A549 (cell line): ENCODE results near the gene SLC38A3. TPM values are rescaled to one million over a fixed set of nuclear protein-coding genes. Genes with fewer than 3 reads are reported as not detected.

Experiments used
- ATAC-seq, 2 experiments: fragments of 200-7000 bp in 1 of 2; fragments of >200 bp in 1 of 2; cut with Nextera tagmentation in 1 of 2; cut with Tn5 transposase in 1 of 2; 3 replicates each; pipeline versions ENCODE4 v1.8.0 to v1.9.1; 2018 to 2020; ENCODE audit warnings: mild to moderate bottlenecking in 1 of 2, moderate library complexity in 1 of 2
- CTCF ChIA-PET: fragments of 300-600 bp; sonication (Branson Sonifier 250); formaldehyde crosslinking; extraction: SDS; loops from one replicate; lab custom pipeline; 2021; ENCODE audit warnings: antibody characterized with exemption, inconsistent platforms; lab: Yijun Ruan, JAX
- POLR2A ChIA-PET: fragments of 350-600 bp; formaldehyde crosslinking; extraction: SDS; loops from one replicate; lab custom pipeline; 2021; ENCODE audit warnings: antibody characterized with exemption, inconsistent platforms; lab: Yijun Ruan, JAX
- DNase-seq, 2 experiments: peaks; one replicate each; pipeline versions ENCODE4 v3.0.0 to v3.0.0-alpha.2; 2011 to 2016; ENCODE audit warnings: low read depth in 1 of 2, low spot score in 1 of 2
- FAIRE-seq: peaks from 2 replicates; lab custom pipeline; 2011; peaks lifted over from hg19 to GRCh38; lab: Jason Lieb, UNC
- H3K27ac ChIP-seq, 2 experiments: fragments of >200 bp; sonication (Bioruptor Twin); formaldehyde crosslinking; 3 replicates each; pipeline ENCODE4 v1.5.1; 2016 to 2017
- H3K4me1 ChIP-seq: fragments of >200 bp; sonication (Bioruptor Twin); formaldehyde crosslinking; 3 replicates; pipeline ENCODE4 v1.6.1; 2016
- H3K4me2 ChIP-seq: fragments of >200 bp; sonication (Bioruptor Twin); formaldehyde crosslinking; 3 replicates; pipeline ENCODE4 v1.6.1; 2016
- H3K4me3 ChIP-seq: fragments of >200 bp; sonication (Bioruptor Twin); formaldehyde crosslinking; 3 replicates; pipeline ENCODE4 v1.5.1; 2016
- H3K9me3 ChIP-seq: fragments of >200 bp; sonication (Bioruptor Twin); formaldehyde crosslinking; 3 replicates; pipeline ENCODE4 v1.6.1; 2016
- CBX8 ChIP-seq: fragments of 200-600 bp; sonication (generic); IDR thresholded peaks from 2 replicates; pipeline ENCODE4 v1.6.1; 2016
- CEBPB ChIP-seq, 2 experiments: fragments of >200 bp in 1 of 2; sonication (Bioruptor Twin) in 1 of 2; formaldehyde crosslinking in 1 of 2; IDR thresholded peaks; 2 replicates each; pipeline ENCODE4 v1.6.1; 2012 to 2016
- CHD2 ChIP-seq: fragments of 150-350 bp; IDR thresholded peaks from 2 replicates; pipeline ENCODE4 v1.6.1; 2014; ENCODE audit warnings: low read length; ENCODE audit not compliant: partially characterized antibody
- CHD4 ChIP-seq: fragments of 200-600 bp; sonication (generic); IDR thresholded peaks from 2 replicates; pipeline ENCODE4 v1.6.1; 2016; ENCODE audit warnings: antibody characterized with exemption, mild to moderate bottlenecking, borderline replicate concordance
- ESRRA ChIP-seq: fragments of 150-350 bp; IDR thresholded peaks from 2 replicates; pipeline ENCODE4 v1.6.1; 2014; ENCODE audit warnings: mild to moderate bottlenecking, low read length, borderline replicate concordance
- FOSL2 ChIP-seq, 2 experiments: fragments of 450-650 bp in 1 of 2; fragments of >200 bp in 1 of 2; sonication (Bioruptor Twin) in 1 of 2; formaldehyde crosslinking; IDR thresholded peaks; 2 replicates each; pipeline versions ENCODE4 v1.5.0 to v1.6.1; 2016 to 2020; ENCODE audit warnings: mild to moderate bottlenecking in 1 of 2, moderate library complexity in 1 of 2
- FOXS1 ChIP-seq: fragments of 250-450 bp; sonication (Bioruptor Pico); IDR thresholded peaks from 2 replicates; pipeline ENCODE4 v1.5.0; 2020; ENCODE audit warnings: mild to moderate bottlenecking, moderate library complexity
- HOXA7 ChIP-seq: fragments of 250-450 bp; sonication (Bioruptor Pico); IDR thresholded peaks from 2 replicates; pipeline ENCODE4 v1.5.0; 2020; ENCODE audit warnings: mild to moderate bottlenecking, moderate library complexity
- HOXB5 ChIP-seq: fragments of 250-450 bp; sonication (Bioruptor Pico); IDR thresholded peaks from 2 replicates; pipeline ENCODE4 v1.5.0; 2020; ENCODE audit warnings: mild to moderate bottlenecking, moderate library complexity
- MYC ChIP-seq: IDR thresholded peaks from 2 replicates; pipeline ENCODE4 v1.6.1; 2012; ENCODE audit warnings: mild to moderate bottlenecking, inconsistent platforms, low read length, improper control_type of control experiment, borderline replicate concordance
- NPAS2 ChIP-seq: fragments of 250-450 bp; sonication (Bioruptor Pico); IDR thresholded peaks from 2 replicates; pipeline ENCODE4 v1.8.0; 2022; ENCODE audit warnings: mild to moderate bottlenecking, moderate library complexity, borderline replicate concordance
- RARB ChIP-seq: fragments of 250-450 bp; sonication (Bioruptor Pico); IDR thresholded peaks from 2 replicates; pipeline ENCODE4 v1.8.0; 2021; ENCODE audit warnings: mild to moderate bottlenecking, moderate library complexity
- REST ChIP-seq: fragments of 200-600 bp; sonication (generic); IDR thresholded peaks from 2 replicates; pipeline ENCODE4 v1.6.1; 2016; ENCODE audit warnings: antibody characterized with exemption, mild to moderate bottlenecking, moderate library complexity
- SMC3 ChIP-seq: fragments of >200 bp; sonication (Bioruptor Twin); formaldehyde crosslinking; IDR thresholded peaks from 3 replicates; pipeline ENCODE4 v1.6.1; 2018; ENCODE audit warnings: inconsistent platforms
- TFCP2L1 ChIP-seq: fragments of 250-450 bp; sonication (Bioruptor Pico); IDR thresholded peaks from 2 replicates; pipeline ENCODE4 v1.5.0; 2021; ENCODE audit warnings: mild to moderate bottlenecking
- TP53 ChIP-seq: fragments of 250-450 bp; sonication (Bioruptor Pico); IDR thresholded peaks from 2 replicates; pipeline ENCODE4 v1.5.0; 2021; ENCODE audit warnings: mild to moderate bottlenecking, moderate library complexity
- ZFP36 ChIP-seq: fragments of 450-650 bp; IDR thresholded peaks from 2 replicates; pipeline ENCODE4 v1.6.1; 2014; ENCODE audit warnings: borderline replicate concordance; ENCODE audit not compliant: partially characterized antibody
- ZSCAN20 ChIP-seq: fragments of 250-450 bp; sonication (Bioruptor Pico); IDR thresholded peaks from 2 replicates; pipeline ENCODE4 v1.8.0; 2022; ENCODE audit warnings: mild to moderate bottlenecking, moderate library complexity
- WGBS: methylation state at CpG from one replicate; pipeline ENCODE4 v1.1.6; 2017; ENCODE audit errors: missing lambda C conversion rate; 5-methylcytosine and 5-hydroxymethylcytosine counted together
- polyA plus RNA-seq, 4 experiments: library from polyadenylated mRNA; depleted of rRNA in 3 of 4; stranded (reverse); fragments of >200 nt; fragmentation: RNase III in 1 of 4; extraction: RNeasy Plus Mini Kit Qiagen cat#74134 plus additional on column Dnase treatment in 1 of 4; gene quantifications; 2 replicates in 3 of 4; 3 replicates in 1 of 4; pipeline ENCODE4 v1.2.3, GENCODE V29; 2011 to 2017
- TF ChIP-seq, protein P1 (sequence below): IDR thresholded peaks from 2 replicates; pipeline ENCODE4 v1.6.1; 2012

SLC38A3 gene
- polyA plus RNA-seq, 2 of the 4 experiments (the other 2 are of a cell fraction) = 0.05 TPM; not detected in 1

DNA sequence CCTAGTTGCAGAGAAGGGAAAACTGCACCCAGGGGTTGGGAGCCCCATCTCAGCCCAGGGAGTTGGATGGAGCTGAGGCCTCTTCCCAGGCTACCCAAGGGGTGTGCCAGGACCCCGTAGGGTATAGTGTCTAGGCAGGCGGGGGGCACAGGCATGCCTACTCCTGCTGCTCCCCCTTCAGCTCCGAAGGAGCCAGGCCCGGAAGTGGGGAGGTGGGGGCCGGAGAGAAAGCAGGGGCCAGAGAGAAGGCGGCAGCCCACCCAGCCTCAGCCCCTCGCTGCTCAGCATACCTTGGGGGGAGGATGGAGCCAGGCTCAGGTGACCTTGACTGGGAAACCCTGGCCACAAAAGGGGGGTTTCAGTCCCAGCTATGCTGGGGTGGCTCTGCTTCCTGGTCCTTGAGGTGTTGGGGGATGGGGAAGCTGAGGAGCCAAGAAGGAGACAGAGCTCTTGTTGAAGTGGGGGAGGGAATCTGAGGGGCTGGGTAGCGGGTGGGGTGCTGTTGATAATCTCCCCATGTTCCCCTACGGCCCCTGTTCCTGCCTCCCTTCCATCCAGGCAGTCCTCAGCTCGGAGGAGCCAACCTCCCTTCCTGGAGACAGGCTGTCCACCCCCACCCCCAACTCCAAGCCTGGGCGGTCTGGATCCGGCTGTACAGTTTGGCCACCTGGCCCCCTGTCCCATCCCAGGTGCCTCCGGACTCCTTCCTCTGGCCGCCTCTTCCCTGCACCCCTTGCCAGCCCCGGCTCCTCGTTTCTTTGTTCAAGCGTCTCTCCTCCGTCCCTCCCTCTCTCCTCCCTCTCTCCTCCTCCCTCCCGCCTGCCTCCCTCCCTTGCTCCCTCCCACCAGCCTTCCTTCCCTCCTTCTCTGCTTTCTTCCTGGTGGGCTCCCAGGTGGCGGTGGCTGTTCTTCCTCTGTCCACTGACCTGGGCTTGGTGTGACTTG, 48.2 kb upstream of the SLC38A3 start:
- ATAC-seq = peak in 1 of 2 experiments; percentile 57; a peak in 3 of 6 replicates
- TF ChIP-seq CHD2 (no peak), HOXB5 (CRISPR knock-in tag) (no peak), CEBPB (IDR thresholded peaks at IDR 0.05) (no peak), ZSCAN20 (CRISPR knock-in tag) (no peak), CBX8 (no peak), SMC3 (no peak)
- peak overlapping the region; percentile 74 for H3K4me3 ChIP-seq
- H3K4me1 ChIP-seq = peaks cover 58% of the 10 kb centered on the region
- peak overlapping the region; percentile 67 to 85 for H3K27ac ChIP-seq
- CTCF ChIA-PET = interaction anchor here (0.6 to 2.0 kb wide), 11 partner anchors 16 to 69 kb away, joined by 3 to 6 read pairs (median 4); partner anchors contain the start of gene GNAT1
- no peaks in the 10 kb centered on the region for H3K9me3 ChIP-seq
- peak in 1 of 2 experiments; percentile 17 for DNase-seq
- no peak for FAIRE-seq
- peak overlapping the region; percentile 94 for H3K4me2 ChIP-seq
- POLR2A ChIA-PET = no interaction called here
- WGBS = 26% methylated on average over 13 of the region's 20 CpGs

DNA sequence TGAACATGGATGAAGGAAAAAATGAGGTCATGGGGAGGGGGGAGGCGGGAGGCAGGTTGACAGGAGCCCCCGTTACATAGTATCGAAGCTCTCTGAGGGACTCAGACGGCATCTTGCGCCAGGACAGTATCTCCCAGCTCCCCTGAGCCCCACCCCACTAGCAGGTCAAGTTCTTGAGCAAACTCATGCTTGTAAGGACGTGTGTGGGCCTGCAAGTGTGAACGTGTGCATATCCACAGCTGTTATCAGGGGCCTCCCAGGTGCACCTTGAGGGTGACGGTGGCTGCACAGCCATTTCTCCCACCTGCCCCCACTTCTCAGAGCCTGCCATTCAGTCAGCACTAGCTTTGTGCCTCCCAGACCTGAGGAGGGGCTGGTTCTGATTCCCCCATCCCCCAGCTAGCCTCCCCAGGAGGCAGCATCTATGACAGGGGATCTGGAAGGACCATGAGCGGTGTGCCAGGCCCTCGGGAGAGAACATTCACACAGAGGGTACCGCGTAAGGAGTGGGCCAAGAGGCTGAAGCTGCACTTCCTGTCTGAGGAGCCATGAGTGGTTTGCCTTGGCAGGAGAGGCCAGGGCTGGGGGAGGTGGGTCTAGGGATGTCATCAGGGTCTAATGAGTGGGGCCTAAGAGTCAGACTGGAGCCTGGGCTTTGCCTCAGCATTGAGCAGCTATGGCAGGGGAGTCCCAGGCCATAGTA, 47.1 kb upstream of the SLC38A3 start:
- no peak for DNase-seq
- CTCF ChIA-PET = interaction anchor here (0.6 to 1.4 kb wide), 5 partner anchors 24 to 205 kb away, joined by 3 to 7 read pairs (median 4); no protein-coding TSS in a partner anchor
- POLR2A ChIA-PET = no interaction called here
- Histone ChIP-seq H3K4me2 (peak overlapping the region; percentile 13; the same call in 1 of the 3 replicates), H3K4me3 (no peak overlapping the region)
- TF ChIP-seq ZFP36 (no peak), RARB (no peak), ESRRA (no peak), NPAS2 (CRISPR knock-in tag) (no peak), REST (no peak), CHD2 (no peak), TFCP2L1 (CRISPR knock-in tag) (no peak), FOXS1 (no peak), TP53 (CRISPR knock-in tag) (no peak), MYC (no peak), FOSL2 (IDR thresholded peaks at IDR 0.05) (no peak), FOSL2 (CRISPR knock-in tag; IDR thresholded peaks at IDR 0.05) (no peak), CHD4 (no peak), HOXA7 (CRISPR knock-in tag) (no peak)
- TF ChIP-seq, protein P1, sequence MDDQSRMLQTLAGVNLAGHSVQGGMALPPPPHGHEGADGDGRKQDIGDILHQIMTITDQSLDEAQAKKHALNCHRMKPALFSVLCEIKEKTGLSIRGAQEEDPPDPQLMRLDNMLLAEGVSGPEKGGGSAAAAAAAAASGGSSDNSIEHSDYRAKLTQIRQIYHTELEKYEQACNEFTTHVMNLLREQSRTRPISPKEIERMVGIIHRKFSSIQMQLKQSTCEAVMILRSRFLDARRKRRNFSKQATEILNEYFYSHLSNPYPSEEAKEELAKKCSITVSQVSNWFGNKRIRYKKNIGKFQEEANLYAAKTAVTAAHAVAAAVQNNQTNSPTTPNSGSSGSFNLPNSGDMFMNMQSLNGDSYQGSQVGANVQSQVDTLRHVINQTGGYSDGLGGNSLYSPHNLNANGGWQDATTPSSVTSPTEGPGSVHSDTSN = no peak
- TF ChIP-seq, all 56 proteins: peak for 0
- Histone ChIP-seq H3K27ac (peak overlapping the region; percentile 20 to 85; a peak in 5 of 6 replicates), H3K4me1 (peaks cover 69% of the 10 kb centered on the region), H3K9me3 (no peaks in the 10 kb centered on the region)
- ATAC-seq (no peak), FAIRE-seq (no peak)
- WGBS = 86% methylated on average over 10 of the region's 12 CpGs
